Epidermal melanocyte (primary cell): ENCODE measurements around the gene GMPPB.
"Not testable (repeated sequence)": the region's sequence is repeated elsewhere in the genome, so short reads cannot be mapped to it uniquely, and the experiment has no call there.

Experiments used
- DNase-seq: peaks from one replicate; pipeline ENCODE4 v3.0.0; 2011; ENCODE audit warnings: low spot score; ENCODE audit not compliant: insufficient read length

GMPPB gene

GRCh38 chr3:49694409-49695070 is 29.2 kb downstream of the GMPPB start:
- not testable (repeated sequence) for DNase-seq

- DNase-seq = not testable (repeated sequence)
Observed at GRCh38 chr3:49691481-49691880, 32.3 kb downstream of the GMPPB start.

- not testable (repeated sequence) for DNase-seq
Observed at GRCh38 chr3:49690856-49691255, 32.9 kb downstream of the GMPPB start.

- not testable (repeated sequence) for DNase-seq
Observed at GRCh38 chr3:49689908-49690624, 33.7 kb downstream of the GMPPB start.

DNA sequence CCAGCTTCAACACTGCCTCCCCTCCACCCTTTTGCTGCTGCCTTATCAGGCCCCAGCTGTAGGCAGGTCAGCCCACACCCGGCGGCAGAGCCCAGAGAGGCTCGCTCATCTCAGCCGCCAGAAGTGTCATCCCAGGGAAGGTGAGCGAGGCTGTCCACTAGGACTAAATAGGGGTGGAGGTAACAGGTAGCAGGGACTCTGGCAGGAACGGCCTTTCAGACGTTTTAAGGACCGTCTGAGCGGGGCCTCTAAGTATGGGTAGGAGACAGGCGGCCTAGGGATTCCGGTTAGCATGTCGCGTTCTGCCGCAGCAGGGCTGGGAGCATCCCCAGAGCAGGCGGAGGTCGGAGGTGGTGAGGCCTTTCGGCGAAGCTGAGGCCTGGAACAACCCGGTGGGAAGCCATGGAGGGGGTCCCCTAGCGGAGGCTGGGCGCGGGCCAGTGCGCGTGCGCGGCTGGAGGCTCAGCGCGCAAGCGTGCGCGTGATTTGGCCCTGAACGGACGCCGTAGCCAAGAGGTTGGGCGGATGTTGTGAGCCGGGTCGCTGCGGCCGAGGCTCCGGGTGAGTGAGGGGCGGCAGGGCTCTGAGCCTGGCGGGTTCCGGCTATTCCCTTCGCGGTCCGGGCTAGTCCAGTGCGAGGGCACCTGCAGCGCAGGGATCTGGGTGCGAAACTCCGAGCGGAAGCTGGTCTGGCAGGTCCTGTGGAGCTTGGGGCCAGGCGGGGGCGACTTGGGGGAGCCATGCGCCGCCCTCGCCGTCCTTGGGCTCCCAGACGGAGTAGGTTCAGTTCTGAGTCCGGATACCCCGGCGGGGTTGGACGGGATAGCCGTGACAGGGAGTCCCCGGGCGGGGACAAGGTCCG is 34.5 kb downstream of the GMPPB start, which contains the start of the genes MST1 and RNF123:
Gene MST1 (minus strand): TSS at position 429 of the 862 bp plus-strand sequence. CDS start 783 bp downstream, outside the sequence.
Gene RNF123 (plus strand): TSS at position 512 of the 862 bp plus-strand sequence. CDS start 1,609 bp downstream, outside the sequence.
- peak; percentile 93 for DNase-seq

DNA sequence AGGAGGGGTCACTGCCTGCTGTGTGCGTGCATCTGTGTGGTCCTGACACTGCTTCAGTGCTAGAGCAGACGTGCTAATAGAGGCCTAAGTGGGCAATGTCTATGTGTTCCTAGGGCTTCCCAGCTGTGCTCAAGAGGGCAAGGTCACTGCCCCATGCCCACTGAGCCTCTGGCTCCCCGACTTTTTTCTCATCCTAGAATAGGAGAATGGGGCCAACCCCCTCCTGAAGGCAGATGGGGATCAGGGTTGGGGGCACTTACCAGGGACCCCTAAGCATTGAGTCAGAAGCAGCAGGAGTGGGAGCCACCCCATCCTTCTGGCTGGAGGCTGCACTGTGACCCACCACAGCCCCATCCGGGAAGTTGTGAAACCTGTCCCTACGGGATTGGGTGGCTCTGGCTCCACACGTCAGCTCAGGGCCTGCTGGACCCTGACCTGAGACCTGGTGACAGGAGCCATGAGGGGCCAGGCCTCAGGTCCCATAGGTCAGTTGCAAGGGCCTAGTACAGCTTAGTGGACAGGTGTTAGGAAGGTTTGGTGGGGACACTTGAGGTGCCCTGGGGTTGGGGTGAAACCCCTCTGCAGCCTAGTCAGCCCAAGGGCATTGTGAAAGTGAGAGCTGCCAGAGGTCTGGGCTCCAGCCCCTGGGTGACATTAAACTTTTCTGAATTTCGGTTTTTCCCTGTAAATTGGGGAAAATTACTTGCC is 35.3 kb downstream of the GMPPB start:
- DNase-seq = not testable (repeated sequence)

DNA sequence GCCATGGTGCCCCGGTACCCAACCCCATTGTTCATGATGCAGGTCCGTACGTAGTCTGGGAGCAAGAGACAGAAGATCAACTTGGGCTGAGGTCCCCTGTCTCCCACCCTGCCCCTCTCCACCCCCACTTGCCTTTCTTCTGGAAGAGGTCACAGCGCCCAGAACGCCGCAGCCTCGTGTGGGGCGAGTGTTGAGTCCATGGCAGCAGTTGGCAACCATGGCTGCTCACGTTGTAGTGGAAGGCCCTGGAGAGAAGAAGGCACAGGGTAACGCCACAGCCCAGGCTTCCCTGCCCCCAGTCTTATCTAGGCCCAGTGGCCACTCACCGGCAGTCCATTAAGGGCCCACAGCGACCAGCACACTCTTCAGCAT is 36.3 kb downstream of the GMPPB start:
- DNase-seq = not testable (repeated sequence)

GRCh38 chr3:49686769-49687423 is 36.9 kb downstream of the GMPPB start:
- not testable (repeated sequence) for DNase-seq

- not testable (repeated sequence) for DNase-seq
Observed at GRCh38 chr3:49686346-49686745, 37.4 kb downstream of the GMPPB start.

DNA sequence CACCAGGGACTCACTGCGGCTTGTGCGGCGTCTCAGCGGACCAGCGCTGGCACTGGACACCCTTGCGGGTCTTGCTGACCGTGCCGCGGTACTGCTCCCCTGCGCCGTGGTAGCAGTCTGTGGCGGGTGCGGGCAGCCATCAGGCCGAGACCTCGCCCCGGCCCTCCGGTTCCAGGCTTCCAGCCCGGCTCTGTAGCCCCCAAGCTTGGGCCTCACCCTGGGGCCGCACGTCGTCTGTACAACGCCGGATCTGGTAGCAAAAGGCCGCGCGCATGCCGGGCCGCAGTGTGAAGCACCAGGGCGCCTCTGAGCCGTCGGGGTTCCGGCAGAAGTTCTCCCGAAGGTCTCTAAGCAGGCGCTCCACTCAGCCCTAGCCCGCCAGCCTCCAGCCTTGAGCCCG is 37.9 kb downstream of the GMPPB start:
- DNase-seq = not testable (repeated sequence)

DNA sequence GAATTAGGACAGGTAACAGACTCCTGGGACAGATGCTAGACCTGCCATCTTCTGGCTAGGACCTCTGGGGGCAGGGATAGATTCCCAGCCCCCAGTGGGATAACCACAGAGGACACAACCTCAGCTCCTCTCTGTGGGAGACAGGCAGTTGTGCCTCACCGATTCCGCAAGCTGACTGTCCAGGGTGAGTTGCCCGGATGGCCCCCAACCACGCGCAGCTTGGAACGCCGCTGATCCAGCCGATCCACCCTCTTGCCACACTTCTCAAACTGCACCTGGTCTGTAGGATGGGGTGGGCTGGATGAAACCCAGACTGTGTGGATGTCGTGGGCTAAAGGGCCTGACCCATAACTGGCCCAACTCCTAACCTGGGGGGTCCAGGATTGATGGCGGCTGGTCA is 38.6 kb downstream of the GMPPB start:
- DNase-seq = not testable (repeated sequence)

DNA sequence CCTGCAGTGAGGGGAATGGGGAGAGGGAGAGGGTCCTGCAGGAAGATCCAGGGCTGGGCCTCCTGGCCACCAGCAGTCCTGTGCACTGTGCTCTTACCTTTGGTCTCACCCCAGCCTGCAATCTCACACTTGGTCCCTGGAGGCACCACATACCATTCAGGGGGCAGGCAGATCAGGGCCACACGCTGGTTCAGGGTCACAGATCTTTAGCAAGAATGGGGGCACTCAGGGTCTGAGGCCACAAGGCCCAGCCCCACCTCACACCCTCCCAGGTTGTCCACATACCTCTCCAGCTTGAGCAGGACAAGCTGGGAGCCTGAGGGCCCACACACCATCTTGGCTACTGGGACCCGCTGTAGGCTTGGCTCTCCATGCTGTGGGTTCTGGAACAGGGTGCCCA is 39.3 kb downstream of the GMPPB start:
- DNase-seq = not testable (repeated sequence)

GRCh38 chr3:49683162-49683561 is 40.6 kb downstream of the GMPPB start:
- DNase-seq = no peak

GRCh38 chr3:49681543-49681942 is 42.2 kb downstream of the GMPPB start:
- no peak for DNase-seq

DNA sequence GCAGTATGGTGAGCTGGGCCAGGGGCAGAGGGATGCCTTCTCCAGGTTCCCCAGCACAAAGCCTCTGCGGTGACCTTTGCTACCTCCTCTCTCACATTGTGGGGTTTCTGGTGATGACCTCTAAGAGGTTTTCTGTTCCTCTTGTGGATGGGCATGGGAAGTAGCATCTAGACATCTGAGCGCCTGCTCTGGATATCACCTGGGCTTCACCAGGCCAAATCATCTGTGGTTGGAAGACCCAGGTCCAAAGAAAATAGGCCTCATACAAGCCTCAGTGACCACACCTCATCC is 42.6 kb downstream of the GMPPB start:
- no peak for DNase-seq

DNA sequence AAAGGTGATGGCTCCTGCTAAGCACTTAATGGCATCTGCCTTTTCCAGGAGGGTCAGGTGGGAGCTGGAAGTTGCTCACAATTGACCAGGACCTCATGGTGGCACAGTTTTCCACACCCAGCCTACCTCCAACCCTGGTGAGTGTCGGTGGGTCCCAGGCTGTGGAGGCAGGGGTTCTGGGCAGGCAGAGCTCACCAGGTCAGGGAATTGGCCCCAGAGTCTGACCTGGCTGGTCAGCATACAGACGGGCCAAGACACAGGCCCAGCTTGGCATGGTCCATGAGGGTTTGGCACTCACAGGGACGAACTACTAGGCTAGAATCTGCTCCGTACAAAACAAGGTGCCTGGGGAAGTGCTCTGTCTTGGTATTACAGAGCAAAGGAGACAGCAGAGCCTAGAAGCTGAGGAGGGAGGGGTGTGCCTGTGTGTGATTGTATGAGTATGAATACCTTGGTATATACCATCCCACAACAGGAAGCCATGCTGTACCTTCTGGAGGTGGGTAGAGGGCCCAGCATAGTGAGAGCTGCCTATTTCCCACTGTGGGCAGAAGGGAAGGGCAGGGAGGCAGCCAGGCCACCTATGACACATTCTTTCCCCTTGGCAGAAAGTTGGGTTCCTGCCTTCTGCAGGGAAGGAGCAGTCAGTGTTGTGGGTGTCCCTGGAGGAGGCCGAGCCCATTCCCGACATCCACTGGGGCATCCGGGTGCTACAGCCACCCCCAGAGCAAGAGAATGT is 43.1 kb downstream of the GMPPB start:
- no peak for DNase-seq

DNA sequence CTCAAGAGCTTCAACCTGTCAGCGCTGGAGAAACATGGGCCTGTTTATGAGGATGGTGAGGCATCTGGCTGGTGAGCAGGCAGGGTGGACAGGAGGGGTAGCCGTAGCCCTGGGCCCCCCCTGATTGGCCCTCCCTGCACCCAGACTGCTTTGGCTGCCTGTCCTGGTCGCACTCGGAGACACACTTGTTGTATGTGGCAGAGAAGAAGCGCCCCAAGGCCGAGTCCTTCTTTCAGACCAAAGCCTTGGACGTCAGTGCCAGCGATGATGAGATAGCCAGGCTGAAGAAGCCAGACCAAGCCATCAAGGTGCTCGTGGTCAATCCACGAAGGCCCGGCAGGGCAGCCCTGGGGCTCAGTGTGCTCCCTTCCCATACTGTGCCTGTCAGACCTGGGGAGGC is 47.8 kb downstream of the GMPPB start:
- DNase-seq = no peak

- no peak for DNase-seq
Observed at GRCh38 chr3:49674497-49674983, 49.2 kb downstream of the GMPPB start.

DNA sequence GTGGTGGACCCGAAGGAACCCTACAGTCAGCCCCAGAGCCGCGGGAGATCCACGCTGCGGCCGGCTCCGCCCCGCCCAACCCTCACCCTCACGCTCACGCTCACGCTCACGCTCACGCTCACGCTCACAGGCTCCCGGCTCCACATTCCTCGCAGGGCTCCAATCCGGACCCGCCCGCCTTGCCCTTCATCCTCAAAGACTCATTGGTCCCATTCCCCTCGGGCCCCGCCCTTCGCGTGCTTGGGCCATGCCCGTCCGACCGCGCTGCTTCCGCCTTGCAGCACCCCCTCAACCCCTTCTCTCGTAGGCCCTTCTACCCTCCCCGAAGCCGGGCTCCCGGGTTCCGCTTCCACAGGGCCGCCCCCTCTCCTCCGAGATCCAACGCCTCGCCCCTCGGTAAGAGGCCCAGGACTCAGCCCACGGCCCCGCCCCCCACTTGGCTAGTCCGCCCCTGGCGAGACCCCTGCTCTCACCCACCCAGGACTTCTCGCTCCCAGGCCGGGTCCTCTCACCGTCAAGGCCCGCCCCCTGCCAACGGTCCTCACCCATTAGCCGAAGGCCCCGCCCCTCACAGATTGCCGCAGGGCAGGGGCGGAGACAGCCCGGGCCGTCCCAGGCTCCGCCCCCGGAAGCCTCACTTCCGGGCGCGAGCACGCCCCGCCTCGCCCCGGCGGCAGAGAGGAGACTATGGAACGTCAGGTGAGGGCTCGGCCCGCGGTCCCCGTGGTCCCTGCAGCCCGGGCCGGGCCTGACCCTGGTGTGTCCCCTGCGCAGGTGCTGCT is 49.8 kb downstream of the GMPPB start, which contains the start of gene APEH:
Gene APEH (plus strand): TSS at position 637 of the 782 bp plus-strand sequence. CDS start 51 bp downstream, at position 688.
- DNase-seq = peak; percentile 95
